Measurements from ENCODE around the gene PLEKHN1.

PLEKHN1 gene

DNA sequence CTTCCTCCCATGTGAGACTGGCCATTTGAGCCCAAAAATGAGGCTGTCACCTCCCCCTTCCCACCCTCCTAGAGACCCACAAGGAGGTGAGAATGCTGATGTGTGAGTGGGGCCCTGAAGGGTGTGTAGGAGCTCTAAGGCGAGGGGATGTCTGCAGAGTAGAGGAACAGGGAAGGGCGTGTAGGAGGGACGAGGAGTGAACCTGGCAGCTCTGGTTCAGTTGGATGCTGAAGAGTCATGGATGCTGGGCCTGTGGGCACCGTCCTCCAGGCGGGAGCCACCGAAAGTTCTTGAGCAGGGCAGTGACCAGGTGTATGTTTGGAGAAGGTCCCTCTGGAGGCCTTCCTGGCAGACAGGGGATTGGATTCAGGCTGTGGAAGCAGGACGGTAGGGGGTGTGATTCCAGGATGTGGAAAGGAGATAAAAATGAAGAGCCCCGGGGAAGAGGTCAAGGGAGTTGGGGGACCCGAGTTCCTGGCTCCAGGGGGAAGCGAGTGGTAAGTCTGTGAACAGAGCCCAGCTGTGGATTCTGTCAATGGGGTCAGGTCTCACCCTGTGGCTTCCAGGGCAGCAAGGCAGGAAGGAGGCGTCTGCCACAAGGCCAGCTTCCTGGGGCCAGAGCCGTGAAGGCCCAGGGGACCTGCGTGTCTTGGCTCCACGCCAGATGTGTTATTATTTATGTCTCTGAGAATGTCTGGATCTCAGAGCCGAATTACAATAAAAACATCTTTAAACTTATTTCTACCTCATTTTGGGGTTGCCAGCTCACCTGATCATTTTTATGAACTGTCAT lies 34.7 kb upstream of the PLEKHN1 start:
- no peak for FAIRE-seq

DNA sequence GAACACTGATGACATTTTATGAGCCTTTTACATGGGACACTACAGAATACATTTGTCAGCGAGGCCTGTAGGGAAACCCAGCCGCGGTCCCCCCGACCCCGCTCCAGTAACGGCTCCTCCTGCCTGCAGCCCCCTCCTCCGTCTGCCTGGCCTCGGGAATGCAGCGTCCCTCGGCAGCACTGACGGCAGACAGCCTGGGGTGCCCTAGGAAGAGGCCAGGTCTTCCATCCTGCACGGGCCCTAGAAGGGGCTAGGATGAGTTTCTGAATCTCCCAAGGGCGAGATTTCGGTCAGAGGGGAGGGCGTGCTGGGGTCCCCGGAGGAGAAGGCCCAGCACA lies 34.1 kb upstream of the PLEKHN1 start:
- FAIRE-seq, result no peak

DNA sequence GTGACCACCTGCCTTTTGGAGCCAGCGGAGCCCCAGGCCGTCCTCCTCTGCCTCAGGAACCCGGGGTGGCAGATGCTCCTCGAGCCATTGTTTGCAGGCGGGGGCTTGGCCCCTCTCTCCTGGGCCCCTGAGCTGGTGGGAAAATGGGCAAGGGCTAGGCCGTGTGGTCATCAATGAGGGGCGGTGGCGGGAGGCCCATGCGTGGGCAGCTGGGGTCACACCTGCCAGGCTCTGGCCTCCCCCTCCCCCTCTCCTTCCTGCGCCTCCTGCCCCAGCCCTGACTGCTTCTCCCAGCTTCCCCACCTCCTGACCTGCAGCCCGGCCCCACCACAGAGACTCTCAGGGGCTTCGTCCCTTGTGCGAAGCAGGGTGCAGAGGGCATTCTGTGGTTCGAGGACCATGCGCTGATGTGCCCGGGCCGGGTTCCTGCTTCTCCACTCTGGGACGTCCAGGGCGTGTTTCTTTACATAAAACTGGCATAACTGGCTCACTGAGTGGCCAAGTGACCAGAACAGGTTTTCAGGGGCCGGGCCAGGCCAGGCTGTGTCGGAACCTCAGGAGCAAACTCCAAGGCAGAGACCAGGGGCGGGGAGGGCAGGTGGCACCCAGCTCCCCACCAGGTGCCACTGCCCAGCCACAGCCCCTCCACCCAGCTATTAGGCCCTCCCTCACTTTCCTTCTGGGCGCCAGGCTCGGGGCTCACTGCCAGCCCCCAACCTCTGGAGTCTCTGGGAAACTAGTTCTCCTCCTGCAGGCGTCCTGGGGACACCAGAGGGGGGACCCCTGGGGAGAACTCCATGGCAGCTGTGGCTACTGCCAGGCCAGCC lies 33.3 kb upstream of the PLEKHN1 start:
- FAIRE-seq, result no peak

DNA sequence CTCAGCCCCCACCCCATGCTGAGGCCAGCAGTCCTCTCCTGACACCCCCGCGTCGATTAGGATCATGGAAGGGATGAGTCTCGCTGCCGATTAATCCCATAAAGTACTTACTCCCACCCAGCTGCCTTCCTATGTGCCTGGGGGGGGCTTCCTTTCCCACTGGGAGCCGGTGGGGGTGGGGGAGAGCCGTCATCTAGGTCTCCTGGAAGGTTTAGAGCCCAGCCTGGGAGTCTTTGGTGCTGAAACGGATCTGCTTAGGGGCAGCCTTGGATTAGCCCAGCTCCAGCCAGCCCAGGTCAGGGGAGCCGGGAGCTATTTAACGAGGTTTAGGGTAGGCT lies 32.7 kb upstream of the PLEKHN1 start:
- no peak for FAIRE-seq

DNA sequence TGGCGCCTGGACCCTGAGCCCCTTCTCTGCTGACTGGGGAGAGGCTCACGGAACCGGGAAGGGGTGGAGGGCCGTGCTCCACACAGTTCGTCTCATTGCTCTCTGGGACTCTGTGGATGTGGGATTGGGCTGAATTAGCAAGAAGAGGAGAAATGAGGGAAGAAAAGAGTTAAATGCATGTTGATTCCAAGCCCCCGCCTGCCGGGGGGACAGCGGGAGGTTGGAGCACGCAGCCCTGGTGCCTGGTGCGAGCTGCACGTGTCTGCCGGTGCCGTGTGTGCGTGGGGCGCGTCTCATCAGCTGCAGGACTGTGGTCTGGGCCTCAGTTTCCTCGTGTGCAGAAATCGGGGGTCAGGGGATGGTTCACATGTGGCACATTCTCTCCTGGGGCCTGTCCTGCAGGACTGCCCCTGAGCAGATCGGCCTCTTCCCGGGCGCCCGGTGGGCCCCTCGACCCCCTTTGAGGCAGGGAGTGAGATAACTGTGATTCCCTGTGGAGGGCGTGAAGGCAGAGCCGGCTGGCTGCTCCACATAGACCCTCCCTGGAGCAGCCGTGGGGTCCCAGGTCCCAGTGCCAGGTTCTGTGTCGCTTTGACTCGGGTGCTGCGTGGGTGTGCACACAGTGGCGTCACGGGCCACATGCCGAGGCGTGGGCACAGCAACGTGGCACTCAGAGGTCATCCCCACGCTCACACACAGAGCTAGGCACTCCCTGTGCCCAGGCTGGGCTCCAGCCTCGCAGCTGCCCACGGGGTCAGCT lies 31.1 kb upstream of the PLEKHN1 start:
- no peak for FAIRE-seq

DNA sequence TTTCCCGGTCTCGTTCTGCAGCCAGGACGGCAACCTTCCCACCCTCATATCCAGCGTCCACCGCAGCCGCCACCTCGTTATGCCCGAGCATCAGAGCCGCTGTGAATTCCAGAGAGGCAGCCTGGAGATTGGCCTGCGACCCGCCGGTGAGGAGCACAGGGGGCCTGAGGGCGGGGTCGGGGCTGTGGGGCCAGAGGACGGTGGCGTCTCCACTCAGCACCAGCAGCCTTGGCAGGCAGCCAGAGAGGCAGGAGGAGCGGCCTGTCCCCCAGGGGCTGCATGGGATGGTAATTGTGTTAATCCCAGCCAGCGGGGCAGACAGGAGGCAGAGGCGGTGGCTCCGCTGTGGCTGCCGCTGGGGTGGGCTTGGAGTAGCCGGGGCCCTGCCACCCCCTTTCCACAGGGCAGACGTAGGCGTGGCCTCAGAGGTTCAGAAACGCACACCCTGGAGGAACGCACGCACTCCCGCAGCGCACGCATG lies 30.5 kb upstream of the PLEKHN1 start:
- FAIRE-seq, result no peak

DNA sequence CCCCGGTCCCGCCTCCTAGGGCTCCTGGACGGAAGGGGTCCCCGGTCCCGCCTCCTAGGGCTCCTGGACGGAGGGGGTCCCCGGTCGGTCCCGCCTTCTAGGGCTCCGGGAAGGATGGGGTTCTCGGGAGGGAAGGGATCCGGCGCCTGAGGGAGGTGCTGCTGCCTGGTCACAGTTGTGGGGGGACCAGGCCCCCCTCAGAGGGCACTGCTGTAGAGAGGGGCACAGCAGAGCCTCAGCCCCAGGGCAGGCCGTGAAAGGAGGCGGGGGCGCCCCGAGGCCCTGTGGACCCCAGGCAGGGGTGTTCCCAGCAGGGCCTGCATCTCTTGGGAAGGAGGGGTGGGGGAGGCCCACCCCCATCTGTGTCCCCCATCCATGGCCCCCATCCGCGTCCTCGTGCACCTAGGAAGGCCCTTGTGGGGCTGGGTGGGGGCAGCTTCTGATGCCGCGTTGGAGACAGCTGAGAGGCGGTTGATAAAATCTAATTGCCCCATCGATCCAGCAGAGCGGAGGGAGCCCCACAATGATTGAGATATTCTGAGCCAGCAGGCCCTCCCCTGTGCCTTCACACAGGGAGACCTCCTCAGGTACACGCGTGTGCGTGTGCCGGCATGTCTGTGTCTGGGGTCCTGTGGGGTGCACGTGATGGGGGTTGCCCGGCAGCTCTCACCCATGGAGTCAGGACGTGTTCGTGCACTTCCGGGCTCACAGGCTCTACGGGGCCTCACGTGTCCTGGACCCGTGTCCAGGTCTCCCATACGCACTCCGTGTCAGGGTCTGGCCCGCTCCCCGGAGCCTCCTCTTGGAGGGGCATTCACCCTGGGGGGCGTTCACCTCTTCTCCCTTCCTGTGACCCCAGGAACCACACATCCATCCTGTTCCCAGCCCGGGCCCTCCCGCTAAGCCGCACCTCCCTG lies 29.7 kb upstream of the PLEKHN1 start:
- FAIRE-seq, result no peak

DNA sequence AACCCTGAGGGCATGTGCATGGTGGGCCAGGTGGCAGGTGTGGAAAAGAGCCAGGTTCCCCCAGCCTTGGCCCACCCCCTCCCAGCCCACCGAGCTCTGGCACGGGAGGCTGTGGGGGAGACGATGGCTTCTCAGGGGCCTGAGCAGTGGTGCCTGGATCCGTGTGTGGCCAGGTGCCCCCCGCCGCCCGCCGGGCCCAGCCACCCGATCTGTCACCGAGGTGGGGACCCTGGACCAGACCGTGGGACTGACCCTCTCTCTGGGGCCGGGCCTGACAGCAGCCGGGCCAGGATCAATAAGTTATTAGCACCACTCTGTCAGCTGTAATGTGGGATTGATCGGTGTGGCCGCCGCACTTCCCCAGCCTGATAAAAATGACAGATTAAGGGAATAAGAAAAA lies 28.8 kb upstream of the PLEKHN1 start:
- no peak for FAIRE-seq

DNA sequence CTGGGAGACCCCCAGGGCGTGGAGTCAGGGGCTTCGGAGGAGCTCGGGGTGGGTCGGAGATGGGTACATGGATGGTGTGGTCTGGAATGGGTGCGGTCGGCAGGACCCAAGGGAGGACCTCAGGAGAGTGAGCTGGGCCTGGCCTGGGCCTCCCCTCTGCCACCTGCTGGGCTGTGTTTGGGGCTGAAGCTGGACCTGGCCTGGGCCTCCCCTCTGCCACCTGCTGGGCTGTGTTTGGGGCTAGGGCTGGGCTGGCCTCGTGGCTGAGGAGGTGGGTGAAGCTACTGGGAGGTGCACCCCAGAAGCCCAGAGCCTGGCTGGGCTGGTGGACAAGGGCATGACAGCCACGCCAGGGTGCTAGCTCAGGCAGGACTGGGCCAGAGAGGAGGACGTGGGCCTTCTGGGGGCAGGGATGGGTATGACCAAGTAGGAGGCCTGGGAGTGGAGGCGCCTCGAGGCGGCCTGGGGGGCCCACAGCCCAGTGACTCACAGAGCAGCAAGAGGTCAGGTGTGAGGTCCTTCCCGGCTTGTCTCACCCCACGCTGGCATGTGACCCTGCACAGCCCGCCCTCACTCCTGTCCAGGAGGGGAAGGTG lies 28.1 kb upstream of the PLEKHN1 start:
- no peak for FAIRE-seq

DNA sequence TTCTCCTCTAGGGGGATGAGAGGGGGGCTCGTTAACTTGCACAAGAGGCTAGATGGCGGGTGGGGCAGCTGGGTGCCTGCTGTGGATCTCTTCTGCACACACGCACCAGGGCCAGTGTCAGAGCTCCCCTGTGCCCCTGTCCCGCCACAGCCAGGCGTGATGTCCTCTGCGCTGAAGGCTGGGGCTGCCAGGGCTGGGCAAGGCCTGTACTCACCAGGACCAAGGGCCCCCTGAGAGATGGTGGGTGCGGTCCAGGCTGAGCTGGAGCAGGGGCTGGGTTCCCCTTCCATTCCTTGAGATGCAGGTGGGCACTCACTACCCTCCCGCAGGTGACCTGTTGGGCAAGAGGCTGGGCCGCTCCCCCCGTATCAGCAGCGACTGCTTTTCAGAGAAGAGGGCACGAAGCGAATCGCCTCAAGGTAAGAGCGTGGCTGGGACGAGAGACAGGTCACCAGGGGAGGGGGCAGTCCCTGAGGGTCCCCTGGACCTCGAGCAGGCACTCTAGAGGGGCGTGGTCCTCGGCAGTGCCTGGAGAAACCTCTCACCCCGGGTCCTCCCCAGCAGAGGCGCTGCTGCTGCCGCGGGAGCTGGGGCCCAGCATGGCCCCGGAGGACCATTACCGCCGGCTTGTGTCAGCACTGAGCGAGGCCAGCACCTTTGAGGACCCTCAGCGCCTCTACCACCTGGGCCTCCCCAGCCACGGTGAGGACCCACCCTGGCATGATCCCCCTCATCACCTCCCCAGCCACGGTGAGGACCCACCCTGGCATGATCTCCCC lies 27.4 kb upstream of the PLEKHN1 start:
- no peak for FAIRE-seq

DNA sequence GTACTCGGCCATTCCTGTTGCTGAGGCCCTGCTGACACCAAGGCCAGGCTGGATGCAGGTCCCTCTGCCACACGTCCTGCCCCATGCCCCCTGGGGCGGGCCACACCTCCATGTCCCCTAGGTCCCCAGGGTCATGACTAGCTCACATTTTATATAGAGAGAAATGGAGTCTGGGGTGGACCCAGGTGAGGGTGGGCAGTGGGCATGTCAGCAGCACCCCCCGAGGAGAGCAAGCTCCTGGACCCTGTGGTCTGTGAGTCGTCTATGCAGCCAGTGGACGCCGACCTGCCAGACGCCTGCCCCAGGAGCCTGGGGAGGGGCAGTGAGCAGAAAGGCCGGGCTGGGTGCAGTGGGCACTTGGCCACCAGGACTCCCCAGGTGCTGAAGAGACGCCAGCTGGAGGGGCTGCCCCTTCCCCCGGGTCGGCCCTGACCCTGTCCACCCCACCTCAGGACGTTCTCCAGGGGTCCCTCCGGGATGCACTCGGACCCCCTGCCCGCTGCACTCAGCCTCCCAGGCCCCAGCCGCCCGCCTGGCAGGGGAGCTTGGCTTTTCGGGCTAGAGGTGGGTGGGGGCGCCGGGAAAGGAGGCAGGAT lies 26.7 kb upstream of the PLEKHN1 start:
- no peak for FAIRE-seq

DNA sequence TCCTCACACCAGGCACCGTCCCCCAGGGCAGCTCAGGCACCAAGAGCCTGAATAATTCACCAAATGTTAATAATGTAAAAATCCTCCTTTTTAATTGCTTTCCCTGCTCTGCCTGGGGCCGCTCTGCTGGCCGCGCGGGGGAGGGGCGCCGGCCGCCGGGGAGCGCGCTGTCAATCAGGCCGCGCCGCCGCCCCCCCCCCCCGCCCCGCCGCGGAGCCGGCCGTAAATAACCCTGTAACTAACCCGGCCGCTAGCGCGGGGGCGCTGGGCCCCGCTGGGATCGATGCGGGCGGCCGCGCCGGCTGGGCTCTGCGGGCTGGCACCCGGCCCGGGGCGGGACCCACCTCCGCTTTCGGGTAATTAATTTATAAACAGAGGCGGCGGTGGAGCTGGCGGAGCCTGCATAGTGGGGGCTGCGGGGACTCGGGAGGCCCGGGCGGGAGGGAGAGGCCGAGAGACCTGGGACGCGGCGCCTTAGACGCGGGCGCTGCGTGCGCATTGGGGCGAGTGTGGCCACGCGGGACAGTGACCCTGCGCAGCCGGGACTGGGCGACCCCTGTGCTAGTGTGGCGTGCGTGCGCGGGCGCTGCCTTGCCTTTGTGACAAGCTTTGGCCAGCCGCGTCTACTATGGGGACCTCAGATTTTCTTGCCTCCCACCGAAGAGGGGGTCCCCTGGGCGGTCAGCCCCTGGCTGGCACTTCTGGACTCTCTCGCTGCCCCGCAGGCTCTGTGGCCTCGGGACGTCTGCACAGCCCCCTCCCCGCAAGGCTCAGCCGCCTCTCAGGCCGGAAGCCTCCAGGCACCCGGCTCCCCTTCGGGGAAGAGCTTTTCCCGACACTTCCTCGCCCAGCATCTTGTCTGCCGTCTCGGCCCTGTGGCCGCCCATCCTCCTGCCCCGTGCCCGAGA lies 25.9 kb upstream of the PLEKHN1 start:
- no peak for FAIRE-seq

DNA sequence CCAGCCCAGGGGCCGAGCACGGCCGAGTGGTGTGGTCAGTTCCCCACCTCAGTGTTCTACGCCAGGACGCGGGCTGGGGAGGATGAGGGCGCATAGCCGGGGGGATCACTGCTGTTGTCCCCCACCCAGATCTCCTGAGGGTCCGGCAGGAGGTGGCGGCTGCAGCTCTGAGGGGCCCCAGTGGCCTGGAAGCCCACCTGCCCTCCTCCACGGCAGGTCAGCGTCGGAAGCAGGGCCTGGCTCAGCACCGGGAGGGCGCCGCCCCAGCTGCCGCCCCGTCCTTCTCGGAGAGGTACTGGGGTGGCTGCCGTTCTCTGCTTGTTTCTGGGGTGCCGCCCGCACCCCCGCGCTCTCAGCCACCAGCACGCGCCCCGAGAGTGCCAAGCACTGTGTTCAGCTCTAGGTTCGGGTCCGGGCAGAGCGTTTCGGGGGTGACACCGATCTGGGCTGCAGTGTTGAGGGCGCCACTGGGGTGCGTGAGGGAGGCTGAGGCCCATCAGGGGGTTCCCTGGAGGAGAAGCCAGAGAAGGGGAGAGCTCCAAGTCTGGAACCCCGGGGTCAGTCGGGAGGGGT lies 25.2 kb upstream of the PLEKHN1 start:
- no peak for FAIRE-seq

DNA sequence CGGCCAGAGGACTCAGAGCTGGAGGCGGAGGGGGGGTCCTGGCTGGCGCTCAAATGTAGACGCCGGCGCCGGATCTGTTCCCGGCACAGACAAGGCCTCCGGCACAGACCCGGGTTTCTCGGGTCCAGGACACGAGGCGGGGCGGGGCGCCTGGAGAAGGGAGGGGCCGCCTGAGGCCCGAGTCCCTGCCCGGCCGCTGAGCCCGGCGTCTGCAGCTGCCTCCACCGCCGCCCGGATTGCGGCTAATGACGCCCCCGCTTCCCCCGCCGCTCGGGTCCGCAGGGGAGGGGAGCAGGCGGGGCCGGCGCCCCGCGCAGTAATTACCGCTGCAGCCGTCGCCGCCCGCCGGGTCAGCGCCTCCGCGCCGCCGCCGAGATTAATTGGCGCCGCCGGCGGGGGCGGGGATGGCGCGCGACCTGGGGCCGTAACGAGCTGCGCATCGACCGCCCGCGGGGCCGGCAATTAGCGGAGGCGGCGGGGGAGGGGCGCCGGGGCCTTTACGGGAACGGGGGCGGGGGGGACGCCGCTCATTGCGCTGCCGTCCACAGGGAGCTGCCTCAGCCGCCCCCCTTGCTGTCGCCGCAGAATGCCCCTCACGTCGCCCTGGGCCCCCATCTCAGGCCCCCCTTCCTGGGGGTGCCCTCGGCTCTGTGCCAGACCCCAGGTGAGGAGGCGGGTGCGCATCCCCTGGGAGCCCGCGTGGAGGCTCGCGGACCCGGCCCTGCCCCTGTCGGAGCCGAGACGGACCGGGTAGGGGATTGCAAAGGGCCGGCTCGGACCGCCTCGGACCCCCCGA lies 24.5 kb upstream of the PLEKHN1 start:
- no peak for FAIRE-seq

DNA sequence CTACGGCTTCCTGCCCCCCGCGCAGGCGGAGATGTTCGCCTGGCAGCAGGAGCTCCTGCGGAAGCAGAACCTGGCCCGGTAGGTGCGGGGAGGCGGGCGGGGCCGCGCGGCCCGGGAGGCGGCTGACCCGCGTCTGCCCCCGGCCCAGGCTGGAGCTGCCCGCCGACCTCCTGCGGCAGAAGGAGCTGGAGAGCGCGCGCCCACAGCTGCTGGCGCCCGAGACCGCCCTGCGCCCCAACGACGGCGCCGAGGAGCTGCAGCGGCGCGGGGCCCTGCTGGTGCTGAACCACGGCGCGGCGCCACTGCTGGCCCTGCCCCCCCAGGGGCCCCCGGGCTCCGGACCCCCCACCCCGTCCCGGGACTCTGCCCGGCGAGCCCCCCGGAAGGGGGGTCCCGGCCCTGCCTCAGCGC lies 23.9 kb upstream of the PLEKHN1 start:
- FAIRE-seq, result no peak

DNA sequence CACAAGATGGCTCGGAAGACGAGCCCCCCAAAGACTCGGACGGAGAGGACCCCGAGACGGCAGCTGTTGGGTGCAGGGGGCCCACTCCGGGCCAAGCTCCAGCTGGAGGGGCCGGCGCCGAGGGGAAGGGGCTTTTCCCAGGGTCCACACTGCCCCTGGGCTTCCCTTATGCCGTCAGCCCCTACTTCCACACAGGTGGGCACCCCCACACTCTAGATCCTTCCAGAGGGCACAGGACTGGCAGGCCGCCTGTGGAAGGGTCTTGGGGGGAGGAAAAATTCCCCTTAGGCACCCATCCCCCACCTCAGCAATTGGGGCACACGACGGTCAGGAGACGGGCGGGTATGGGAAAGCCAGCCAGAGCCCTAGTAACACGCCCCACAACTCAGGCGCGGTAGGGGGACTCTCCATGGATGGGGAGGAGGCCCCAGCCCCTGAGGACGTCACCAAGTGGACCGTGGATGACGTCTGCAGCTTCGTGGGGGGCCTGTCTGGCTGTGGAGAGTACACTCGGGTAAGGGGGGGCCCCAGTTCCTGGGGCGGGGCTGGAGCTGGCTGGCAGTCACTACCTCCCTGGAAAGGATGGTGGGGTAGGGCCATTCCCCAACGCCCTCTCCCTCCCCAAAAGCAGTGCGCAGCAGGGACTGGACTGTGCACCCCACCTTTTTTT lies 23.3 kb upstream of the PLEKHN1 start:
- FAIRE-seq, result no peak

DNA sequence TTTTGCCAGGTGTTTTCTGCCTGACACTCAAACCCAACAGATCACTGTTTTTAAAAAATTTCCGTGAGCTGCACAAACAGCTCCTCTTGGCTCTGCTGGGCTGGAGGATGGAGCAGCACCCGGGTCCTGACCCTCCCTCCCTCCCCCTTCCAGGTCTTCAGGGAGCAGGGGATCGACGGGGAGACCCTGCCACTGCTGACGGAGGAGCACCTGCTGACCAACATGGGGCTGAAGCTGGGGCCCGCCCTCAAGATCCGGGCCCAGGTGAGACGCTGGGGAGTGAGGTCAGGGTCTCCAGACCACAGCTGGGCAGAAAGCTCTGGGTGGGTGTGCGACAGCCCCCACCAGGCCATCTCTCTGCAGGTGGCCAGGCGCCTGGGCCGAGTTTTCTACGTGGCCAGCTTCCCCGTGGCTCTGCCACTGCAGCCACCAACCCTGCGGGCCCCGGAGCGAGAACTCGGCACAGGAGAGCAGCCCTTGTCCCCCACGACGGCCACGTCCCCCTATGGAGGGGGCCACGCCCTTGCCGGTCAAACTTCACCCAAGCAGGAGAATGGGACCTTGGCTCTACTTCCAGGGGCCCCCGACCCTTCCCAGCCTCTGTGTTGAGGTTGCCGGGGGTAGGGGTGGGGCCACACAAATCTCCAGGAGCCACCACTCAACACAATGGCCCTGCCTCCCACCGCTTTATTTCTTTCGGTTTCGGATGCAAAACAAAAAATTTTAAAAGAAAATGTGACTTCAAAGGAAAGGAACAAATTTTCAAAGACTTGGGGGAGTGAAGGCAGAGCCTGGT lies 22.5 kb upstream of the PLEKHN1 start:
- no peak for FAIRE-seq

All from islet of Langerhans (tissue), 1 donor.